Measurements from ENCODE around the gene EFR3B.
"Not testable (repeated sequence)": the region's sequence is repeated elsewhere in the genome, so short reads cannot be mapped to it uniquely, and the experiment has no call there.

The EFR3B gene

DNA sequence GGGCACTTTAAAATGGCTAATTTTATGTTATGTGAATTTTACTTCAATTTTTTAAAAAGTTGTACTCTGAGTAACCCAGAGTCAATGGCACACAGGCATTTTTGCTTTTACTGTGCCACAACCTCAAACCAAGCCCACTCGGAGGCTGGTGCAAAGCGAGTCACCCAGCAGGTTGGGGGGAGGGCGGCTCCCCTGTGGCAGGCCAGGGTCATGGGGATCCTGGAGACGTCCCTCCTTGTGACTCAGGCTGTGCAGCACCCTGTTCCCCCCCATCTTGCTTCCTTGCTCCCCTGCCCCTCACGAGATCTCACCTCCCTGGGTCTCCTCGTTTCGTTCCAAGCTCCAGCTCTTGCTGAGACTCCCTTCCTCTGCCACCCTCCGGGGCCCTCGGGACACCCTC is 67.9 kb downstream of the EFR3B start:
- no peak for DNase-seq

DNA sequence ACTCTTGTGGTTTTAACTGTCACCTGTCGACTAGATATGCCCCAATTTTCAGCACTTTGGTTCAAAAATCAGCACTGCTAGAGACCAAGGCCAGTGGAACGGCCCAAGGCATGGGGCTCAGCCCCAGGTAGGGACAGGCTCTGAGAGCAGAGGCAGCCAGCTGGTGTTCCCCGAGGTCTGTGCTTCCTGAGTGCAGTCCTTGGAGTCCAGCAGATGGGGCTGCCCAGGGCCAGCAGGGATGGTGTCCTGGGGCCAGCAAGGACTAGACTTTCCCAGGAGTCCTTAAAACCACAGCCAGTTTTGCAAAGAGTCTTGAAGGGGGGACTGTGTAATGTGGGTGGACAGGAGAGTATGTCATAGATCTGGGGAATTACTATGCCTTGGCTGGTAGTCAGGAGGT is 70.2 kb downstream of the EFR3B start:
- no peak for DNase-seq

DNA sequence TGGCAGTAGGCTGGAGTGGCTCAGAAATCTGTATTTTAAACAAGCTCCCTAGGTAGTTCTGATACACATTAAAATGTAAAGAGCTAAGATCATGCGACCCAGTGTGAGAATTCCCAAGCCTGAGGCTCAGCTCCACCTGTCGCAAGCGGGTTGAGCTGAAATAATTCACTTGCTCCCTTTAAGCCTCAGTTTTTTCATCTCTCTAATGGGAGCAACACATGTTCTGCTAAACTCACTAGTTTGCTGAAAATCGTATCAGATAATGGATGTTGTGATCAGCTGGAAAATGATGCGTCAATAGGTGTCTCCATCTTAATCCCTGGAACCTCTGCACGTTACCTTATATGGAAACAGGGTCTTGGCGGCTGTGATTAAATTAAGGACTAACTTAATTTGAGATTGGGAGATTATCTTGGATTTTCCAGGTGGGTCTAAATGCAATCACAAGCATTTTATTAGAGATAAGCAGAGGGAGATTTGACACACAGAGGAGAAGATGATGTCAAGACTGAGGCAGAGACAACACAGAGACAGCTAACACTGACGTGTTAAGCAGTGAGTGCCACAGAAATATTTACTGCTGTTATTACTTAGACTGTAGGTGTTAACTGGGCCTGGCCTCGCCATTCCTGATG is 73.5 kb downstream of the EFR3B start:
- no peak for DNase-seq

DNA sequence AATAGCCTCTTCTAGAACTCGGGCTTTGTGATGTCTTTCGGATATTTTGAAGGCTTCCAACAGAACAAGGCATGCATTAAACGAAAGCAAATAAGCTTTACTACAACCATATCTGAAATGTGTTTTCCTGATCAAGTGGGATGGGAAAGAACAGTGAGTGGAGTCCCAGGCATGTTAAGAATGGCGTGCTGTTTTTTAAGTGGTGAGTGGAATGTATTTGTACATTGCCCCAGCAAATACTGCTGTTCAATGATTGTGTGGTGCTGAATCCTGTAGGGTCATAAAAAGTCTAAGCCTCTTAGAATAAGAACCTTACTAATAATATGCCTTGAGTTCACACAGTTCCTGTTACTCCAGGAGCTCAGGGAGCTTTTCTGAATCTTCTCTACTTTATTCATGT is 74.0 kb downstream of the EFR3B start:
- no peak for DNase-seq

DNA sequence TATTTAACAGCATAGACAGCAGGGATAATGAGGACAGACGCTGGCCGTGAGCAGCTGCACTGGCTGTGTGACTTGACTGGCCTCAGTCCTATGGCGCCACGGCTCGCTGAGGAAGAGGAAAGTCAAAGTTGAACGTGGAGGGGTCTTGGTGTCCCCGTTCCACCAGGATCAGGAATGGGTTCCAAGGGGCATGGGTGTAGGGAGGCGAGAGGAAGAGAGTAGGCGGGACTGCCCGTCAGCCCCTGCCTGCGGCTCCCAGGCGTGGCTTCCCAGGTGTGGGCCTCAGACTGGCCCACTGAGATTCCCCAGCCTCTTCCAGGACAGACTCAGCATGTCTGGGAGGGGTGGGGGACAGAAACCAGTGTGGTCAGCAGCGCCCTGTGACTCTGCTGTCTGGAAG is 75.1 kb downstream of the EFR3B start:
- DNase-seq = no peak

DNA sequence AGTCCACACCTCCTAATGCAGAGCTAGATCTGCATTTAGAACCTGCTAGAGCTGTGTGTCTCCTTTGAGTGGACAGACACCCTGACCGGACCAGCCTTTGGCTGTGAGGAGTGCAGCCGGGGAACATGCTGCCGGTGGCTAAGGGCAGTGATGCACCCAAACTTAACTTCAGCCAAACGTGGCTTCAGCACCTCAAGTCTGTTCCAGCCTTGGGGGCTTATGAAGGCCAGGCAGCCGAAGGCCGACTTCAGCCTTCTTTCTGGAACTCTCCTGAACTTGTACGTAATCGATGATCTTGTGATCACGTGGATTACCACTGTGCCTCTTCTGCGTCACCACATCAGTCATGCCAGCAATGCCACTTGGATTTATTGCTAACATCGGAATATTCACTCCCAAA is 77.4 kb downstream of the EFR3B start:
- DNase-seq = no peak

DNA sequence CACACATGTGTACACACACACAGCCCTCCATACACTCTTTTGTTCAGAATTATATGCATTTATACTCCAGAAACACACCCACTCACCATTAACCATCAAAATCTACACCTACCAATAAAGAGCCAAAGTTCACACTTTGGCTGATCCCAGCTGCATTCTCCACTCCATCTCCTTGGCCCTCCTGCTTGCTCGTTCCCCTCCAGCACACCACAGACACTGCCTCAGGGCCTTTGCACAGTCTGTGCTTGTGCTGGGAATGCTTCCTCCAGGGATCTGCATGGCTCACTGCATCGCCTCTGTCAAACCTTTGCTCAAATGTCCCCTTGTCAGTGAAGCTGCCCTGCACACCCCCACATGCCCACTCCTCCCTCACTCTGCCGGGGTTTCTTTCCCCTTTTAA is 80.5 kb downstream of the EFR3B start:
- no peak for DNase-seq

DNA sequence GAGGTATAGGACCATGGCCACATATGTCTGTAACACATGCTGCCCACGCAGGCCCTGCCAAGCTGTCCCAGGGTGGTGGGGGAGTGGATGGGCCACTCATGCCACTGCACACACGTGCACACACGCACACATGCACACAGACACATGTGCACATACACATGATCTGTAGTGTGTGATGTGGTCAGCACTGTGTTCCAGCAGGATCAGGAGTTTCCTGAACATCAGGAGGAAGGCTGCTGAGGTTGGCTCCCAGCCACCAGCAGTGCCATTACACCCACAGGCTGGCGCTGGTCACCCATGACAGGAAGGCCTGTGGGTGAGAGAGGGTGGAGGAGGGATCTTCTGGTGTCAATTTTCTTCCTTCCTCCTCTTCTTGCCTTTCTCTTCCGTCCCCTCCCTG is 81.8 kb downstream of the EFR3B start:
- DNase-seq = no peak

DNA sequence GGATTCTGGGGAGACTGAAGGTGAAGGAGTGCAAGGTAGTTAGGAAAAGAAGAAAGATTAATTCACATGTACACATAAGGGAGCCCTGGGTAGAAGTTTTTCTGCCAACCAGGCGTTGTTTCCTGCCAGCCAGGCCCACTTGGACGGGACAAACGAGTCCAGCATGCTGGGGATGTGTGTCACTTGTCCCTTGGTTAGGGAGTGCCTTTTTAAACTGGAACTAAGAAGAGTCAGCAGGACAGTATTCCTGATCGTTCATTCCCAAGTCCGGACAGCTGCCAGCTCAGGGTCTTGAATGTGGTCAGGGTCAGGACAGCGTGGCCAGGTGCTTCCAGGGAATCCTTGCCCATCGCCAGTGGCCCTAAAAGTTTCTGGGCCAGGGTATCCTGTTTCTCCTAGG is 83.3 kb downstream of the EFR3B start:
- no peak for DNase-seq

DNA sequence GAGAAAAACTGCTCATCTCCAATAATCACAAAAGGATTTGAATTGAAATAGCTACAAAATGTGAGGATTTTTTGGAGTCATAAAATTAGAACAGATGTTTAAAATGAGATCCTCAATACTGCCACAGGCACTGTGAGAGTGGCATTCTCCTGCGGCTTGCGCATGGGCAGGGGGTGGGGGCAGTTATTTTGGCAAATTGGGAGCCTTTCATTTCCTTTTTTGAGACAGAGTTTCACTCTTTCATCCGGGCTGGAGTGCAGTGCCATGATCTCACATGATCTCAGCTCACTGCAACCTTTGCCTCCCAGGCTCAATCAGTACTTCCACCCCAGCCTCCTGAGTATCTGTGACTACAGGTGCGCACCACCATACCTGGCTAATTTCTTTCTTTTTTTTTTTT is 84.1 kb downstream of the EFR3B start:
- DNase-seq = no peak

DNA sequence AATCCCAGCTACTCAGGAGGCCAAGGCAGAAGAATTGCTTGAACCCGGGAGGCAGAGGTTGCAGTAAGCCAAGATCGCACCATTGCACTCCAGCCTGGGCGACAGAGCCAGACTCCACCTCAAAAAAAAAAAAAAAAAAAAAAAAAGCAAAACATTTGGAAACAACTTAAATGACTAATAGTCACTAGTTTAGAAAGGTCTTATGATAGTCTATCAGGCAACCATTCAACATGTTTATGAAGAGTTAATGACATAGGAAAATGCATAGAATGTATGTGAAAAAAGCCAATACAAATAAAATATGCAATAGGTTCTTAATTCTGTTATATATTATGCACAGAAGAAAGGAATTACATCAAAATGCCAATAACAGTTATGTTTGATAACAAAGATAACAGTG is 85.2 kb downstream of the EFR3B start:
- not testable (repeated sequence) for DNase-seq

DNA sequence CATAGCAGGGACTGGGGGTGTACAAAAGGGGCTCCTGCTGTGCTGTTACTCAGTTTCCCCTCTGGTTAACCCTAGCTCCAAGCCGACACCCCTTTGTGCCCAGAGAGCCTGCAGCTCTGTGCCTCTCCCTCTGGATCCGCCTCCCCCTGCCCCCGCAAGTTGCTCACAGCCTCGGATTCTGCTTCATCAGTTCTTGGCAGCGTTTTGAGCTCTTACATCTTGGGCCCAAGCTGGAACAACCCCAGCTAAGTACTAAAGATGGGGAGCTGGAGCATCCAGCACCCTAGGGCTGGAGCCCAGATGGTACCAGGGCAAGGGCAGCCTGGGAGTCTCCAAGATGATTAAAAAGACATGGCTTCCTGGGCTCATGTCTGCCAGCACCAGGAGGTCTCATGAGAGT is 85.8 kb downstream of the EFR3B start:
- DNase-seq = no peak

DNA sequence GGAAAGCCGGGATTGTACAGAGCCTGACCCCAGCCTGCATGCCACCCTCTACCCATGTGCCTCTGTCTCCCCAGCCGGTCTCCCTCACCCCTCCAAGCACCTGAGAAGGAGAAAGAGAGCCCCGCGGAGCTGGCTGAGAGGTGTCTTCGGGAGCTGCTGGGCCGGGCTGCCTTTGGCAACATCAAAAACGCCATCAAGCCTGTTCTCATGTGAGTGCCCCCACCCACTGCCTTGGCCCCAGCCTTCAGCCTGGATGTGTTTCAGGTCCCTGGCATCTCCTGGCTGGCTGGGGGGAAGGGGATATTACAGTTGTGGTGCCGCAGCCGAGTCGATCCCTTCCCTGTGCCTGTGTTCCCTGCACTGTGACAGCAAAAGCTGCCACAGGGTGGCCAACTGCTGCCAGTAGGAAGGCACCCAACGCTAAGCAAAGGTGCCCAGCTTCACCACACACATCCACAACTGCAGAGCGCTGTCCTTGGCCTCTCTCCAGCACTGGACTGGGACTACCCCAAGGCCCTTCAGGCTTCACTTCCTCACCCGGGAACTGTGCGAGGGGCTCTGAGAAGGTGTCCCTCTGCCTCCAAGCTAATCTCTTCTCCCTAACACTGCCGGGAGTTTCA is 88.1 kb downstream of the EFR3B start:
- DNase-seq = no peak

DNA sequence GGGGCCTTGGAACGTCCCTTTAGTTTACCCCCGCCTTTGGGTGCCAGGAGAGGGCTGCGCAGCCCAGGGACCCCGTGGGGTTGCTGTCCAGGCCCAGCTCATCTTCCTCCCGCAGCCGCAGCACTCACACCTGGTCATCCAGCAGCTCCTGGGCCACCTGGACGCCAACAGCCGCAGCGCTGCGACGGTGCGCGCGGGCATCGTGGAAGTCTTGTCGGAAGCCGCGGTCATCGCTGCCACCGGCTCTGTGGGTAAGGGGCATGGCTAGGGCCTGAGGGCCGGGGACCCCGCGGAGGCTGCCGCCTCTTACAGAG is 89.3 kb downstream of the EFR3B start:
- DNase-seq = no peak

DNA sequence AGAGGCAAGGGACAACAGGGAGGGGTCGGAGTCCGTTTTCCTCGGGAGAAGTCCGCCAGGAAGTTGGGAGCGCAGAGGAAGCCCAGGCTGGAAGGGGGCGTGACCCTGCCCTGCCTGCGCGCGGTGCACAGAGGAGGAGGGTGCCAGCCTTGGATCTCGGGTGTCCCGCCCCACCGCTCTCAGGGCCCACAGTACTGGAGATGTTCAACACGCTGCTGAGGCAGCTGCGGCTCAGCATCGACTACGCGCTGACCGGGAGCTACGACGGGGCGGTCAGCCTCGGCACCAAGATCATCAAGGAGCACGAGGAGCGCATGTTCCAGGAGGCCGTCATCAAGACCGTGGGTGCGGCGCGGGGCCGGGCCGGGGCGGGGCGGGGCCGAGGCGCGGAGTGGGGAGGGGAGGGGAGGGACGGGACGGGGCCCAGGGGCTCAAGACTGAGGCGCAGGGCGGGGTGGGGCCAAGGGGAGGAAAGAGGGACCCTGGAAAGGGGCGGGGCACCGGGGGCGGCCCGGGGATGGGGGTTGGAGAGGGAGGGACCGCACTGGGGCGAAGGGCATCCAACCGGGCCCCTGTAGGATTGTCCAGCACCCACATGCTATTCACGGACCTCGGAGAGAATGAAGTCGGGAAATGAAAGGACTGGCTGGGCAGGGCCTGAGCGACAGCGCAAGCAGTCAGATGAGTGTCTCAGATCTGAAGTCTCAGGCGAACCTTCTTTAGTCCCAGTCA is 89.9 kb downstream of the EFR3B start:
- peak; percentile 66 for DNase-seq

DNA sequence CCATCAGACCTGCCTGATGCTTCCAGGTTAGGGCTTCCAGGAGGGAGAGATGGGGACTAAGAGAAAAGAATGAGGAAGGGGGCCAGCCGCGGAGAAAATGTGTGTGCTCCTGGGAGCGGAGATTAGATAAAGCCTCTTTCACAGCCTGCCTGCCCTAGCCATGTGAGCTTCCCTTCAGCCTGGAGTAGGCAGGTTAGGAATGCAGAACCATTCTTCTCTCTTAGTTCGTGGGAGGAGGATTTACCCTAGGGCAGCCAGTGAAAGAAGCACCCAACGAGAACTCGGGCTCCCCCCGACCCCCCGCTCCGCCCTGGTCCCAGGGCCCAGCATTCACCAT is 90.4 kb downstream of the EFR3B start:
- DNase-seq = peak; percentile 70

DNA sequence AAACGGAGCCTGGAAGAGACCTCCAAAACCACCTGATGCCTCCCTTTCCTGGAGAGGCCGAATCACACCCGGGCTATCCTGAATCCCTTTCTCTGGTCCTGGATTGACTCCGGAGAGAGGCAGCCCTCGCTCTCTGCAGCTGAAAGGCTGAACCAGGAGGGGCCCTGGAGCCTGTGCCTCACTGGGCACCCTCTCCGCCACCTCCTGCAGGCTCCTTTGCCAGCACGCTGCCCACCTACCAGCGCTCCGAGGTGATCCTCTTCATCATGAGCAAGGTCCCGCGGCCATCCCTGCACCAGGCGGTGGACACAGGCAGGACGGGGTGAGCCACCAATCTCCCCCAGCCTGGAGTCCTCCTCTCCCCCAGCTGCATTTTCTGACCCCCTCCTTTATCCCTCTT is 90.8 kb downstream of the EFR3B start:
- DNase-seq = no peak

DNA sequence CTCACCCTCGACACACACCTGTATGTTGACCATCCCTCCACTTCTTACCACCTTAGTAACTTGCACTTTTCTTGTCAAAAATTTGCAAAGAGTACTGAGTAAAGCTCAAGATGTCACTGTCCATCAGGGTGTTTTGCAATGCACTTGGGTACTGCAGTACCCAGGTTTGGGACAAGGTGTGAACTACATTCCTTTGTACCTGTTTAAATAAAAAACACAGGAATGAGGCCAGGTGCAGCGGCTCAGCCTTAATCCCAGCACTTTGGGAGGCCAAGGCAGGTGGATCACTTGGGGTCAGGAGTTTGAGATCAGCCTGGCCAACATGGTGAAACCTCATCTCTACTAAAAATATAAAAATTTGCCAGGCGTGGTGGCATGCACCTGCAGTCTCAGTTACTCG is 98.7 kb downstream of the EFR3B start:
- DNase-seq = not testable (repeated sequence)

DNA sequence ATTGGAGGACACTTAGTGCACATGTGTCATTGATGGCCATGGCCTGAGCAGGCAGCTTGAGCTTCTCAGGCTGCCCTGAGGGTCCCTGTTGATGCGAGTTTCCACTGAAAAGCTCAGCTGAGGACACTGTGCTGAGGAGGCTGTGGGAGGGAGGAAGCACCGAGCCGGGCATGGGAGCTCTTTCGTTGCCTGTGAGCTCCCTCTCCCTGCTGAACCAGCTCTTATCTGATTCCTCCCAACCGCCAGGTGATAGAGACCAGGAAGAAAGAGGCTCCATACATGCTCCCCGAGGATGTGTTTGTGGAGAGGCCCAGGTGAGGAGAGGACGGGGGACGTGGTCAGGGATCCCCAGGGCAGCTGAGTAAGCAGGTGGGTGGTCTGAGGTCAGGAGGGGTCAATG is 99.2 kb downstream of the EFR3B start:
- DNase-seq = no peak

DNA sequence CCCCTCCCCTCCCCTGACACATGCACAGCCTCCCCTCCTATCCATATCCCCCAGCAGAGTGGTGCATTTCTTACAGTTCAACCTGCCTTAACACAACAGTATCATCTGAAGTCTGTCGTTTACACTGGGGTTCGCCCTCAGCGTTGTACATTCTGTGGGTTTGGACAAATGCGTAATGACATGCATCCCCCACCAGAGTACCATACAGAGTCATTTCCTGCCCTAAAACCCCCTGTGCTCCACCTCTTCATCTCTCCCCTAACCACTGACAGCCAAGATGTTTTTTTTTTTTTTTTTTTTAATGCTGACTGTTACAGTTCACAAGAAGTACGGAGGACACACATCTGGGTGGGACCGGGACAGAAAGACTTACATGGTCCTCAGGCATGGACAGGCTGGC is 103.9 kb downstream of the EFR3B start:
- DNase-seq = no peak

DNA sequence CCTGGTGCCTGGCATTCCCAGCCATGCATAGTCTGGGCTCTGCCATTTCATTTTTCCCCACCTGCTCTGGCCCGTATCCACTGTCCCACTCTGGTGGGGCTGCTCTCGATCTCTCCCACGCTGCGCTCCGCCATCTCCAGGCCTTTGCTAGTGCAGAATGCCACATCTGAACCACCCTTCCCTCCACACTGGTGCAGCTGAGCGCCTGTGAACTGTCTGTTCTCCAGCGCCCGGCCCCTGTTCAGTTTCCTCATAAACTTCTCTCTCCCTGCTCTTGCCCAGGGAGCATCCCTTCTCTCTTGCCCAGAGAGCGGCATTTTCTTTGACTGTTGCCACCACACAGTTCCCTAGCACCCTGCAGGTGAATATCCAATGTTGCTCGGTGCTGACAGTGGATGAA is 105.0 kb downstream of the EFR3B start:
- DNase-seq = no peak

DNA sequence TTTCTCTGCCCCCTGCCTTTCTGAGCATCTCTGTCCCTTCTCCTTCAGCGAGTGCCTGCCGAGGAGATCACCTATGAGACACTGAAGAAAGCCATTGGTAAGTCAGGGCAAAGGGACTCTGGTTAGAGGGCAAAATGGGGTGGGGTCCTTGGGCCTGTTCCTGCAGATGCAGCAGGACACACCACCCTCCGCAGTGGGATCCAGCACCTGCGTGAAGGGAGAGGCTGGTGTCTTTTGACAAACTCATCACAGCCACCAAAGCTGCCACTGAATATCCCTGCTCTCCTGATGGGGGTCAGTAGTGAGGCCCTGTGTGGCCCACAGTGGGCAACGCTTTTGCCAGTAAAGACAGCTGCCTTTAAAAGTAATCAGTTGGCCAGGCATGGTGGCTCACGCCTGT is 107.8 kb downstream of the EFR3B start:
- no peak for DNase-seq

DNA sequence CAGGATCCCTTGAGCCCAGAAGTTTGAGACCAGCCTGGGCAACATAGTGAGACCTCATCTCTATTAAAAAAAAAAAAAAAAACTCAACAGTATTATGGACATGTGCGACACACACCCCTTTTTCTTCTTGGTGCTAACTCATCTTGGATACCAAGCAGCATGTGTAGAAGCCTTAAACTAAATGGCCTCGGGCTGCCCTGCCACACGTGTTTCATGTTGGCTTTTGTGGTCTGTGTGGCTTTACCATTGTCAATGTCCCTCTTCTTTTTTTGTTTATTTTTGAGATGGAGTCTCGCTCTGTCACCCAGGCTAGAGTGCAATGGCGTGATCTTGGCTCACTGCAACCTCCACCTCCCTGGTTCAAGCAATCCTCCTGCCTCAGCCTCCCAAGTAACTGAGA is 109.1 kb downstream of the EFR3B start:
- not testable (repeated sequence) for DNase-seq

DNA sequence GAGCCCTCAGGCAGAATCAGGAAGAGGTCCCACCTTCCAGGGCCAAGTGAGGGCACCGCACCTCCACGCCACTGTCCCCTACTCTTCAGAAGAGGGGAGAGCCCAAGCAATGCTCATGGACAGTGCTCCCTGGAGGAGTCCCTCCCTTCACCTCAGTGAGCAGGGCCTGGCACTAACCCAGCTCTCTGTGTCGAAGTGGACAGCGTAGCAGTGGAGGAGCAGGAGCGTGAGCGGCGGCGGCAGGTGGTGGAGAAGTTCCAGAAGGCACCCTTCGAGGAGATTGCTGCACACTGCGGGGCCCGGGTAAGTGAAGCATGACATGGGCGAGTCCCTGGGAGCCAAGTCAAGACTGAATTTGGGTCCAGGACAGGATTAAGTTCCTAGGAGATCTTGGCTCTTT is 109.8 kb downstream of the EFR3B start:
- DNase-seq = no peak

DNA sequence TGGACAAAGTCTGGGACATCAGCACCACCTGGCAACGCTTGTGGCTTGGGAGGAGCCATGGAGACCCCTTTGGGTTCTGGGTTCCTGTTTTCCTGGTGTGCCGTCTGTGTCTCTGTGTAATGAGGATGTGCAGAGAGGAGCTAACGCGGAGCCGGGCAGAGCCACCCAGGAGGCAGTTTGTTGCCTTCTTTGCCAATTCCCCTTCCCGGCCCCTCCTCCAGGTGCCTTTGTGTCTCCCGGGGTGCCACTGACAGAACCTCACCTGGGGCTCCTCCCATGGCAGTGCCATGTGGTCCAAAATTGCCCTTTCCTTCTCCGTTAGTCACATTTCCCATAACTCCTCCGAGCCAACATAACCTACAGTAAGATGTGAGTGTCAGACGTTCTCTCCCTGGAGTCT is 113.5 kb downstream of the EFR3B start:
- no peak for DNase-seq

All from islet precursor cell (in vitro differentiated cells).